Colon (tissue), 2 donors: ENCODE data around the gene KLHL36.

ENCODE experiments used
- FAIRE-seq: peaks from 2 replicates; lab custom pipeline; 2012; peaks lifted over from hg19 to GRCh38; lab: Jason Lieb, UNC
- donor health status: control.
- donor health status: control.

The KLHL36 gene

GRCh38 chr16:84648595-84649510 is 542 bp downstream of the KLHL36 start:
- FAIRE-seq: no peak

DNA sequence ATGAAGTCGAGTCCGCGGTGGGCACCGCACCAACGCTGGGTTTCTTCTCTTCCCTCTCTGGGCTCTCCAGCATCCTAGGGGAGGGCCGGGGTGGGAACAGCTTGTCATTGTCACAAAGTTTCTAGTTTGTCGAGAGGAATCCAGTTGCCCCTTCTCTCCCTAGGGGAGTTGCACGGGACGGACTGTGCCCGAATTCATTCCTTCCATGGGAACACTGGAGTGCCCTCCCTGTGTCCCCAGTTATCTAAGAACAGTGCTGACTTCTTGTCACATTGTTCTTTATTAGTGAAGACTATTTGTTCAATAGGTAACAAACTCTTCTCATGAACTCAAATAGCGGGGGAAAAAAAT is 1.2 kb downstream of the KLHL36 start:
- FAIRE-seq: no peak

- no peak for FAIRE-seq
These were observed 2.0 kb downstream of the KLHL36 start for GRCh38 chr16:84650062-84650991.

GRCh38 chr16:84652566-84652965 is 4.3 kb downstream of the KLHL36 start:
- FAIRE-seq: no peak

GRCh38 chr16:84654238-84654637 is 5.9 kb downstream of the KLHL36 start:
- no peak for FAIRE-seq

DNA sequence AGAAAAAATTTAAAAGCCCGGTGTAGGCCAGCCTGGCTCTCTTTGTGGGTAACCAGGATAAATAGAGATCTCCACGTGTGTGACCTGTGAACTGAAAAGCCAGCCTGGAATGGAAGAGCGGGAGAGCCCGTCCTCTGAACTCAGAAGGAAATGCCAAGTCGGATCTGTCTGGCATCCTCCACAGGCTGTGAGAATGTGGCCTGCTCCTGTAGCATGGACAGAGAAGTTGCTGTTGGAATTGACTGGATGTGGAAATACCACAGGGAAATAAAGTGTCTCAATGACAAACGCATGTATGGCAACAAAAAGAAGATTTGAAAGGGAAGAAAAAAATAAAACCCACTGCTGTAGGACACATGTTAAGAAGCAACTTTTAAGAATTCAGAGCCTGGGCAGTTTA is 6.7 kb downstream of the KLHL36 start:
- FAIRE-seq: no peak

- no peak for FAIRE-seq
These were observed 8.3 kb downstream of the KLHL36 start for GRCh38 chr16:84656649-84657048.

DNA sequence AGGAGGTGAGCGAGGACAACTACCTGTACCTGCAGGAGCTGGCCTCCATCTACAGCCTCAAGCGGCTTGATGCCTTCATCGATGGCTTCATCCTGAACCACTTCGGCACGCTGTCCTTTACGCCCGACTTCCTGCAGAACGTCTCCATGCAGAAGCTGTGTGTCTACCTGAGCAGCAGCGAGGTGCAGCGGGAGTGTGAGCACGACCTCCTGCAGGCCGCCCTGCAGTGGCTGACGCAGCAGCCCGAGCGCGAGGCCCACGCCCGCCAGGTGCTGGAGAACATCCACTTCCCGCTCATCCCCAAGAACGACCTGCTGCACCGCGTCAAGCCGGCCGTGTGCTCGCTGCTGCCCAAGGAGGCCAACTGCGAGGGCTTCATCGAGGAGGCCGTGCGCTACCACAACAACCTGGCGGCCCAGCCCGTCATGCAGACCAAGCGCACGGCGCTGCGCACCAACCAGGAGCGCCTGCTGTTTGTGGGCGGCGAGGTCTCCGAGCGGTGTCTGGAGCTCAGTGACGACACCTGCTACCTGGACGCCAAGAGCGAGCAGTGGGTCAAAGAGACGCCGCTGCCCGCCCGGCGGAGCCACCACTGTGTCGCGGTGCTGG is 9.0 kb downstream of the KLHL36 start:
- FAIRE-seq: no peak

DNA sequence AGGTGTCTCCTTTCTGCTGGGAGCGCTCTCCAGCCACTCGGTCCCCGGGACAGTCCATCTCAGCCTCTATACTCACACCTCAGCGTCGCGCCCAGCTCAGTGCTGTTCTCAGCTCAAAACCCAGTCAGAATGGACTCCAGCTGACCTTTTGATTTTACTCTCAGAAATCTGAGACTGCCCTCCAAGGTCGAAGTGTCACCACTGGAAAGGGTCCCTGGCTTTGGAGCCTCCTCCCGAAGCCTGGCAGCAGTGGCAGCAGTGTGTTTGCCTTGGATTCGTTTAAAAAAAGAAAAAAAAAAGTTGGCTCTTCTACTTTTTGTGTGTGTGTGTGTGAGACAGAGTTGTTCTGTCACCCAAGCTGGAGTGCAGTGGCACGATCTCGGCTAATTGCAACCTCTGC is 10.4 kb downstream of the KLHL36 start:
- FAIRE-seq: no peak

- no peak for FAIRE-seq
These were observed 11.5 kb downstream of the KLHL36 start for GRCh38 chr16:84659656-84660300.

DNA sequence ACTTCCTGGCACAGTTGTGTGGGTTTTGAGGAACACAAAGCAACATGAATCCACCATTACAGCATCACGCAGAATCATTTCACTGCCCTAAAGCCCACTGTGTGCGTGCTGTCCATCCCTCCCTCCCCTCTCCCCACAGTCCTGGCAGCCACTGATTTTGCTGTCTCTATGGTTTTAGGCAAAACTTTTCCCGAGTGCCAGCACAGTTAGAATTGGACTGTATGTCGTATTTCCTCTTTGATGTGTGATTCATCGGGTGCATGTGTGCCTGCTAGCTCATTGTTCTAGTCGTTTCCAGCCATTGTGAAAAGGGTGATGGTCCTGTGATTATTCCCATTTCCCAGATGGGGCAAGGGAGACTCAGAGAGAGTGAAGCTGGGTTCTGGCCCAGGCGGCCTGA is 12.7 kb downstream of the KLHL36 start:
- no peak for FAIRE-seq

GRCh38 chr16:84661418-84662060 is 13.2 kb downstream of the KLHL36 start:
- FAIRE-seq: no peak

- no peak for FAIRE-seq
These were observed 14.2 kb downstream of the KLHL36 start for GRCh38 chr16:84662471-84662870.

DNA sequence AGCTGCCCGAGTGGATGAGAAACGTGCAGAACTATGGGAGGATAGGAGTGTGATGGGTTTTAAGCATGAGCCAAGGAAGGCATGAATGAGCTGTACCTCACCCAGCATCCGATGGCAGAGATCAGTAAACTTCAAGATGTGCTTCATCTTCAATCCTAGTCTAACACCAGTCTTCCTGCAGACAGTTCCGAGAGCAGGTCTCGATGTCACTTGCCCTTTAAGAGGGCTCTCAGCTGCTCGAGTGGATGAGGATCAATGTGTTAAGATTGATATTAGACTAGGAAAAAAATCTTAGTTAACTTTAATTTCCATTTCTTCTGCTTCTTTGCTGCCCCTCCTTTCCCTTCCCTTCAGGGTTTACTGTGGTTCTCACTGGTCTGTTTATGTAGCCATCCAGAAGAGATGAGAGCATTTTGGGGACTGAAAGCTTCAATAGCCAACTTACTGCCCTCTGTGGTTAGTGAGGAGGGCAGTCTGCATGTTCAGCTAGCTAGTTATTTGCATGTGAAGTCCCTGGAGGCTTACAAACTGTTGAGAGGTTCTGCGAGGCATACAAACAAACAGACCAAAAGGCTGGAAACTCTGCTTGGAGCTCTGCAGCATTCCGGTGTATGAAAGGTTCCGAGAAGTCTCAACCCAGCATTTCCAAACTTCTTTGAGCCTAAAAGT is 15.3 kb downstream of the KLHL36 start:
- FAIRE-seq: no peak

DNA sequence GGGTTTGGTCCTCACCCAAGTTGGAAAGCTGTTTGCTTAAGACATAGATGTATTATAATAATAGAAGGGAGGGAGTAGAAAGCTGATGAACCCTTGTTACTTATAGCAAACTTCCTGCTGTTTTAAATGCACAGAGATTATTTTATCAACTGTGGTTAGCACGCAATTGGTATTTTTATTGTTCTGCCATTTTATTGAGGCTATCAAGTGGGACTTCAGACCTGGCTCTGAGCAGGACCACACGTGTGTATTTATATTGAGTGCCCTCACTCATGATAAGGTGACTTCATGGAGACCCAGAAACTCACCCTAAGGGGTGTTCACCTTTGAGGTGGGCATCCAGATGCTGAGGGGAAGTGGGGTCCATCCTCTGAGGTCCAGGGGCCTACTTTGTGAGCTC is 17.0 kb downstream of the KLHL36 start:
- no peak for FAIRE-seq

DNA sequence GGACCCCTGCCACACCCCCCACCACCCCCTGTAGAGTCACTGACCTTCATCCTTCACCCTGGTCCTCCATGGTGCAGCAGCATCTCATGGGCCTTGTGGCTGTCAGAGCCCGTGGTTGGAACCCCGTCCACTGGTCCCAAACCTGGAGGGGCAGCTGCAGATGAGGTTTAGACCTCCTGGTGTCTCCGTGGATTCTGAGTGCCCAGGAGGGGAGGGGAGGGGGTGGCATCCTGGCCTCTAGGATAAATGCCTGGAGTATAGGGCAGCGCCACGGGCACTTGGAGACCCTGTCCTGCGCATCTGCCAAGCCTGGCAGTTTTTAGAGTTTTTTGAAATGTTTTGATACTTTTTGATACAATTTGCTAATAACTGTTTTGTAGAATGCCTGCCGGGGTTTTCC is 17.5 kb downstream of the KLHL36 start:
- no peak for FAIRE-seq

GRCh38 chr16:84667600-84668309 is 19.4 kb downstream of the KLHL36 start:
- no peak for FAIRE-seq

DNA sequence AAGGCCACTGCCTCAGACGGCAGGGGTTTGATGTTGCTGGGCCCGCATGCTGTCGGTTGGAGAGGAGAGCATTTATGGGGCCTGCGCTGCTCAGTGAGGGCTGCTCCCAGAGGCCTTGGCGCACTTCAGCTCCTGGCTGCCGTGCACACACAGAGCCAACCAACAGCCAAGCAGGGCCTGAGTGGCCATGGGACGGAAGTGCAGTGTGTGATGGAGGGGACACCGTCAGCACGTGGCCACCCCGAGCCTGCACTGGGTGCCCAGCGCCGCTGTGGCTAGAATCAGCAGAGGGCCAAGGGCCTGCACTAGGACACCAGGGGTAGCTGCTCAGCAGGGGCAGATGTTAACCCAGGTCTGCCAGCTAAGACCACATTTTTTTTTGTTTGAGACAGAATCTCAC is 21.8 kb downstream of the KLHL36 start:
- no peak for FAIRE-seq

- FAIRE-seq: no peak
These were observed 24.2 kb downstream of the KLHL36 start for GRCh38 chr16:84672276-84673202.
